Naive thymus-derived CD4-positive, alpha-beta T cell (primary cell): ENCODE measurements around the gene CXCR4. TPM values are rescaled to one million over a fixed set of nuclear protein-coding genes. Genes with fewer than 3 reads are reported as not detected.

Source experiments
- ATAC-seq: fragments of 150-1000 bp; cut with Tn5 transposase; 2 replicates; pipeline ENCODE4 v1.10.0; 2021; ENCODE audit warnings: mild to moderate bottlenecking, moderate library complexity
- CTCF ChIA-PET: fragments of 350-600 bp; sonication (Branson Sonifier 250); formaldehyde crosslinking; loops from one replicate; lab custom pipeline; 2021; ENCODE audit warnings: antibody characterized with exemption; lab: Charles Lee
- POLR2A ChIA-PET: fragments of 350-600 bp; sonication (Branson Sonifier 250); formaldehyde crosslinking; loops from one replicate; lab custom pipeline; 2021; ENCODE audit warnings: antibody characterized with exemption, inconsistent platforms; lab: Charles Lee
- DNase-seq, 9 donors: peaks; one replicate each; pipeline versions ENCODE4 v3.0.0 to v3.0.0-alpha.2; 2020 to 2022; ENCODE audit warnings: mixed read lengths in 1 of 9
- H3K27ac ChIP-seq: one replicate; pipeline ENCODE4 v1.7.0; 2013; ENCODE audit warnings: mild to moderate bottlenecking, low read depth, low read length, moderate library complexity
- H3K27me3 ChIP-seq, 2 donors: one replicate each; pipeline ENCODE4 v1.7.0; 2013; ENCODE audit warnings: low read length in 2 of 2, mild to moderate bottlenecking in 2 of 2, moderate library complexity in 2 of 2; ENCODE audit not compliant: control insufficient read depth in 2 of 2, insufficient read depth in 2 of 2
- H3K36me3 ChIP-seq, 3 experiments: 1 replicate in 2 of 3; 2 replicates in 1 of 3; pipeline ENCODE4 v1.7.0; 2013; ENCODE audit warnings: low read length in 3 of 3, mild to moderate bottlenecking in 3 of 3, moderate library complexity in 1 of 3; ENCODE audit not compliant: insufficient read depth in 3 of 3, control insufficient read depth in 2 of 3
- H3K4me1 ChIP-seq, 2 donors: one replicate each; pipeline ENCODE4 v1.7.0; 2013; ENCODE audit warnings: low read length in 2 of 2, mild to moderate bottlenecking in 2 of 2, moderate library complexity in 1 of 2; ENCODE audit not compliant: control insufficient read depth in 2 of 2, insufficient read depth in 2 of 2
- H3K4me3 ChIP-seq: 2 replicates; pipeline ENCODE4 v1.7.0; 2013; ENCODE audit warnings: mild to moderate bottlenecking, low read length
- H3K9me3 ChIP-seq, 3 experiments: 1 replicate in 2 of 3; 2 replicates in 1 of 3; pipeline ENCODE4 v1.7.0; 2013; ENCODE audit warnings: low read length in 3 of 3; ENCODE audit not compliant: control insufficient read depth in 2 of 3
- H3K27ac Mint-ChIP-seq, 9 donors: one replicate each; pipeline ENCODE4 v1.8.0; 2020 to 2022; ENCODE audit warnings: mixed read lengths in 9 of 9, mild to moderate bottlenecking in 8 of 9, moderate library complexity in 5 of 9, inconsistent platforms in 2 of 9
- H3K27me3 Mint-ChIP-seq, 5 donors: one replicate each; pipeline ENCODE4 v1.8.0; 2021 to 2022; ENCODE audit warnings: mixed read lengths in 5 of 5, mild to moderate bottlenecking in 1 of 5
- H3K36me3 Mint-ChIP-seq, 5 donors: one replicate each; pipeline ENCODE4 v1.8.0; 2020 to 2022; ENCODE audit warnings: mixed read lengths in 5 of 5, mild to moderate bottlenecking in 3 of 5, inconsistent platforms in 1 of 5
- H3K4me1 Mint-ChIP-seq, 7 donors: one replicate each; pipeline ENCODE4 v1.8.0; 2020 to 2022; ENCODE audit warnings: mixed read lengths in 7 of 7, mild to moderate bottlenecking in 3 of 7, inconsistent platforms in 1 of 7
- H3K4me3 Mint-ChIP-seq, 10 donors: one replicate each; pipeline ENCODE4 v1.8.0; 2020 to 2022; ENCODE audit warnings: mild to moderate bottlenecking in 10 of 10, mixed read lengths in 10 of 10, moderate library complexity in 6 of 10, inconsistent platforms in 2 of 10
- H3K9me3 Mint-ChIP-seq, 11 donors: one replicate each; pipeline ENCODE4 v1.8.0; 2020 to 2022; ENCODE audit warnings: mixed read lengths in 11 of 11, mild to moderate bottlenecking in 4 of 11, inconsistent platforms in 1 of 11, moderate library complexity in 1 of 11
- intact Hi-C, 2 donors: fragments of 100-400 bp; cut with micrococcal nuclease; formaldehyde crosslinking; loops; one replicate each; pipeline ENCODE4 v1.15.1; 2023
- polyA plus RNA-seq, 2 donors: library from polyadenylated mRNA; unstranded; fragments of 300-500 nt; fragmentation: Illumina TruSeq; gene quantifications; one replicate each; pipeline ENCODE4 v1.2.3, GENCODE V29; 2021
- total RNA-seq, 6 experiments: library from RNA in 5 of 6; stranded (reverse) in 5 of 6; gene quantifications; 1 replicate in 5 of 6; 2 replicates in 1 of 6; pipeline ENCODE4 v1.2.3 and lab custom pipeline; 2021 to 2026

The CXCR4 gene
- total and polyA plus RNA-seq, 7 experiments from 2014 or later, result 239 to 1,323 (median 368) TPM

DNA sequence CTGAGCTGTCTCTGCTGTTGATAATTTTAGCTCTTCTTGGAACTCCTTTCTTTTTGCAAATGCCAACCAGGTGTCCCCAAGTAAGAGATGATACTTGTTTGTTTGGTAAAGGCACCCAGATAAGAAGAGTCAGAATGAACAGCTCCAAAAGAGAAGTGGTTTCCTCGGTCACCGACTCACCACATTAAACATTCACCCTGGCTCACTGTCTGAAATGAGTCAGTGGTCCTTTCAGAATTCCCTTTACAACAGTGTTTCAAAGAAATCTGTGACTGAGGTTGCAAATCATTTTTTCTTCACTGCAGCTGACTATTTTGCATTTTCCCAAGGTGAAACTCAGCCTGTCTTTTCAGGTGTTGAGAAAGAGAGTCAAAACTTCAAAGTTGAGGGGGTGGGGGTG, 16.2 kb upstream of the CXCR4 start:
- DNase-seq, result peak in 8 of 9 donors; percentile 66 to 86 (median 80)
- Histone ChIP-seq H3K9me3 (no peaks in the 10 kb centered on the region), H3K4me3 (peak overlapping the region; percentile 34), H3K36me3 (no peaks in the 10 kb centered on the region), H3K27me3 (no peaks in the 10 kb centered on the region), H3K4me1 (peaks cover 88 to 93% of the 10 kb centered on the region in 2 donors), H3K27ac (peak overlapping the region; percentile 99)
- POLR2A ChIA-PET, result interaction anchor here (1.1 to 13.4 kb wide), 14 partner anchors 9 to 247 kb away, joined by 4 to 331 read pairs (median 31); partner anchors contain the start of gene CXCR4
- Mint-ChIP-seq H3K27me3 (peaks cover 0 to 43% (median 0%) of the 10 kb centered on the region in 5 donors), H3K9me3 (peaks cover 0 to 6% (median 0%) of the 10 kb centered on the region in 11 donors), H3K27ac (peak overlapping the region; percentile 94 to 100 (median 99)), H3K36me3 (peaks cover 0 to 18% (median 0%) of the 10 kb centered on the region in 5 donors), H3K4me1 (peaks cover 76 to 100% (median 96%) of the 10 kb centered on the region in 7 donors), H3K4me3 (peak overlapping the region; percentile 72 to 92 (median 84))
- CTCF ChIA-PET, result interaction anchor here (0.6 to 1.0 kb wide), 3 partner anchors 90 to 248 kb away, joined by 3 to 4 read pairs (median 3); no protein-coding TSS in a partner anchor
- no peak for ATAC-seq
- intact Hi-C loops, result loop anchor here (5.0 kb wide), 4 partner anchors 148 to 602 kb away; partner anchors contain the start of genes UBXN4 (in 2 of the 2), R3HDM1 (in 1 of the 2) and ZRANB3 (in 1 of the 2)

DNA sequence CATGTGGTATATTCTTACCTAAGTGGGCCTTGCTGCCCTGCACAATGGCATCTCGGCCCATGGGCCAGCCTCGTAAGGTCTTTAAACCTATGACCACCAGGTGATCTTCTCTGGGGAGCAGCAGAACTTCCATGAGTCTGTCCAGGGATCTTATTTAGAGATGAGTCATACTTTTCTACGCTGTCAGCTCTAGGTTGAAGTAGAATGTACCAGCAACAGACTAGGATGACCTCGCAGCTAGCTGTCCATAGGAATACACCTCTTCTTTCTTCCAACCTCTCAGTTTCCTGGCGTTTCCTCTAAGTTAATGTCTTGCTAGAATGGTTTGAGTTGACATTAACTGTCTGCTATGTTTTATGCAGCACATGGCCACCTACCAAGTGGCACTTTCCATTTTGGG, 15.6 kb upstream of the CXCR4 start:
- peak overlapping the region; percentile 34 for H3K4me3 ChIP-seq
- peaks cover 0 to 20% (median 0%) of the 10 kb centered on the region in 5 donors for H3K36me3 Mint-ChIP-seq
- peak overlapping the region; percentile 72 to 92 (median 84) for H3K4me3 Mint-ChIP-seq
- H3K27me3 ChIP-seq, result no peaks in the 10 kb centered on the region
- H3K27me3 Mint-ChIP-seq, result peaks cover 0 to 43% (median 0%) of the 10 kb centered on the region in 5 donors
- peak overlapping the region; percentile 94 to 100 (median 99) for H3K27ac Mint-ChIP-seq
- peak overlapping the region; percentile 99 for H3K27ac ChIP-seq
- peaks cover 78 to 100% (median 96%) of the 10 kb centered on the region in 7 donors for H3K4me1 Mint-ChIP-seq
- DNase-seq, result no peak
- peaks cover 88 to 93% of the 10 kb centered on the region in 2 donors for H3K4me1 ChIP-seq
- POLR2A ChIA-PET, result interaction anchor here (1.0 to 13.4 kb wide), 16 partner anchors 10 to 247 kb away, joined by 3 to 331 read pairs (median 10); partner anchors contain the start of gene CXCR4
- intact Hi-C loops, result loop anchor here (2.0 to 5.0 kb wide), 5 partner anchors 105 to 601 kb away; partner anchors contain the start of genes UBXN4 (in 2 of the 2), R3HDM1 (in 1 of the 2) and ZRANB3 (in 1 of the 2)
- peaks cover 0 to 6% (median 0%) of the 10 kb centered on the region in 11 donors for H3K9me3 Mint-ChIP-seq
- no peaks in the 10 kb centered on the region for H3K9me3 ChIP-seq
- no peaks in the 10 kb centered on the region for H3K36me3 ChIP-seq
- CTCF ChIA-PET, result interaction anchor here (0.8 to 1.9 kb wide), 3 partner anchors 90 to 148 kb away, joined by 3 to 4 read pairs (median 3); no protein-coding TSS in a partner anchor
- ATAC-seq, result no peak

DNA sequence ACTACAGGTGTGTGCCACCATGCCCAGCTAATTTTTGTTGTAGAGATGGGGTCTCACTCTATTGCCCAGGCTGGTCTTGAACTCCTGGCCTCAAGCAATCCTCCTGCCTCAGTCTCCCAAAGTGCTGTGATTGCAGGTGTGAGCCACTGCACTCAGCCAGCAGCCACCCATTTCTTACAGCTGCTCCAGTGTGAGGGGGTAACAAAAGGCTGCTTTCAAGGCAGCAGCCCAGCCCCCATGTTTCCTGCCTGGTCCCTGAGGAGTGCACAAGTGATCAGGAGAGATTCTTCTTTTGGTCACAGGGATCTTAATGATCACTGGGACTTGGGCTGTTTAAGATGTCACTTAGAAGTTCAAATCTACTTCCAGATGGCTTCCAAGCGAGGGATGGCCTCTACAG, 15.2 kb upstream of the CXCR4 start:
- DNase-seq (no peak), ATAC-seq (no peak)
- no peaks in the 10 kb centered on the region for H3K27me3 ChIP-seq
- H3K4me1 Mint-ChIP-seq, result peaks cover 78 to 100% (median 95%) of the 10 kb centered on the region in 7 donors
- H3K36me3 ChIP-seq, result no peaks in the 10 kb centered on the region
- peaks cover 0 to 21% (median 0%) of the 10 kb centered on the region in 5 donors for H3K36me3 Mint-ChIP-seq
- H3K27me3 Mint-ChIP-seq, result peaks cover 0 to 43% (median 0%) of the 10 kb centered on the region in 5 donors
- CTCF ChIA-PET, result interaction anchor here (1.9 kb wide), 1 partner anchor 149 kb away, joined by 3 read pairs; no protein-coding TSS in a partner anchor
- peak overlapping the region; percentile 35 to 92 (median 84) for H3K4me3 Mint-ChIP-seq
- peak overlapping the region; percentile 99 for H3K27ac ChIP-seq
- H3K27ac Mint-ChIP-seq, result peak overlapping the region; percentile 94 to 100 (median 99)
- intact Hi-C loops, result loop anchor here (2.0 to 5.0 kb wide), 5 partner anchors 106 to 601 kb away; partner anchors contain the start of genes UBXN4 (in 2 of the 2), R3HDM1 (in 1 of the 2) and ZRANB3 (in 1 of the 2)
- POLR2A ChIA-PET, result interaction anchor here (1.0 to 13.4 kb wide), 14 partner anchors 9 to 248 kb away, joined by 3 to 331 read pairs (median 32); partner anchors contain the start of genes CXCR4 and DARS1
- H3K4me1 ChIP-seq, result peaks cover 88 to 93% of the 10 kb centered on the region in 2 donors
- no peaks in the 10 kb centered on the region for H3K9me3 ChIP-seq
- peak overlapping the region; percentile 34 for H3K4me3 ChIP-seq
- peaks cover 0 to 6% (median 0%) of the 10 kb centered on the region in 11 donors for H3K9me3 Mint-ChIP-seq

DNA sequence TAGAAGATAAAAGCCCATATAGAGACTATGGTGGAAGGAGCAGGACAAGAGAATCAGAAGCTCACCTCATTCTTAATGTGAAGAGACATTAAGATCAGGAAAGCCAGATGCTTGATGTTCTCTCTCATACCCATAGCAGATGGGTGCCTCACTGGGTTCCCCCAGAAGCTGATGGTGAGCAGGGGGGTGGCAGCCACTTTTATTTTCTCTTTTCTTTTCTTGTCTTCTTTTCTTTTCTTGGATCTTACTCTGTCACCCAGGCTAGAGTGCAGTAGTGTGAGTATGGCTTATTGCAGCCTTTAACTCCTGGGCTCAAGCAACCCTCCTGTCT, 14.8 kb upstream of the CXCR4 start:
- H3K27ac Mint-ChIP-seq, result peak overlapping the region; percentile 94 to 100 (median 99)
- Histone ChIP-seq H3K36me3 (no peaks in the 10 kb centered on the region), H3K4me1 (peaks cover 88 to 93% of the 10 kb centered on the region in 2 donors), H3K27me3 (no peaks in the 10 kb centered on the region), H3K27ac (peak overlapping the region; percentile 99), H3K4me3 (peak overlapping the region; percentile 34), H3K9me3 (no peaks in the 10 kb centered on the region)
- H3K27me3 Mint-ChIP-seq, result peaks cover 0 to 43% (median 0%) of the 10 kb centered on the region in 5 donors
- DNase-seq (peak in 1 of 9 donors; percentile 35), ATAC-seq (no peak)
- ChIA-PET POLR2A (interaction anchor here (1.0 to 13.4 kb wide), 14 partner anchors 9 to 248 kb away, joined by 3 to 331 read pairs (median 11); partner anchors contain the start of genes CXCR4 and DARS1), CTCF (interaction anchor here (1.9 kb wide), 1 partner anchor 149 kb away, joined by 3 read pairs; no protein-coding TSS in a partner anchor)
- H3K36me3 Mint-ChIP-seq, result peaks cover 0 to 17% (median 0%) of the 10 kb centered on the region in 5 donors
- H3K4me1 Mint-ChIP-seq, result peaks cover 76 to 100% (median 95%) of the 10 kb centered on the region in 7 donors
- intact Hi-C loops, result loop anchor here (1.0 to 5.0 kb wide), 9 partner anchors 106 to 1080 kb away; partner anchors contain the start of genes UBXN4 (in 2 of the 2), R3HDM1 (in 1 of the 2), RAB3GAP1 (in 1 of the 2) and ZRANB3 (in 1 of the 2)
- peaks cover 0 to 5% (median 0%) of the 10 kb centered on the region in 11 donors for H3K9me3 Mint-ChIP-seq
- peak overlapping the region; percentile 79 to 92 (median 86) for H3K4me3 Mint-ChIP-seq

DNA sequence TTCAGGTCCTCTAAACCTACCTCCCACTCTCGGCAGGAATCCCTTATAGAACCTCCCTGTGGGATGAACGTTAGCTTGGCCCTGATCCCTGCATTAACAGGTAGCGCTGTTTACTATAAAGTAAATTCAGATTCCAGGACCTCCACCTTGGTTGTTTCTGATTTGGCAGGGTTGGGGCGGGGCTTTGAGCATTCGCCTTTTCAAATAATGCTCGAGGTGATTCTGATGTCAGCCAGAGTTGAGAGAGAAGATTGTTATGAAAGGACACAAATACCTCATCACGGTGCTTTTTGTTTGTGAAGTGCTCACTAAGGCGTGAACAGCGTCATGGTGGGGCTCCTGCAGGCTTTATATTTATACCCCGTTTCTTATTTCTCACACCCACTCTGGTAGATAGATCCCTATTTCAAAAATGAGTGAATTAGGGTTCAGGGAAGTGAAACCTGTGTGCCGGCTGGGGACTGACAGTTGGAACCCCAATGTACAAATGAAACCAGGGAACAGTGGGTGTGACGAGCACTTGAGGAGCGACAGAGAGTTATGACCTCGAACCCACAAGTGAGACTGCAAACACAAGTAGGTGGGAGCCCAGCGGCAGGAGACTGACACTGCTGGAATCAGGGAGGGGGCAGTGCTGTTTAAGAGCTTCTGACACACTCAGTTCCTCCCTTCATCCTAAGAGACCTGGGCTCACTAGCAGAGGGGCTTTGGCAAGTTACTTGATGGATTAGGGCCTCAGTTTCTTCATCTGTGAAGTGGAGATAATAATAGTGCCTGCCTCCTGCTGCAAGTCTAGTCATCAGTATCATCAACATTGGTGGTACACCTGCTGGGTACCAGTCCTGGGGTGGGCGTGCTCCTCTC, 14.2 kb upstream of the CXCR4 start:
- peaks cover 73 to 100% (median 95%) of the 10 kb centered on the region in 7 donors for H3K4me1 Mint-ChIP-seq
- POLR2A ChIA-PET, result interaction anchor here (0.8 to 13.4 kb wide), 23 partner anchors 8 to 249 kb away, joined by 3 to 331 read pairs (median 4); partner anchors contain the start of genes CXCR4 and DARS1
- intact Hi-C loops, result loop anchor here (1.0 to 5.0 kb wide), 11 partner anchors 106 to 1080 kb away; partner anchors contain the start of genes R3HDM1 (in 2 of the 2), UBXN4 (in 2 of the 2), ZRANB3 (in 2 of the 2) and DARS1 (in 1 of the 2)
- Histone ChIP-seq H3K27ac (peak overlapping the region; percentile 99), H3K4me3 (peak overlapping the region; percentile 34), H3K36me3 (no peaks in the 10 kb centered on the region), H3K9me3 (no peaks in the 10 kb centered on the region), H3K27me3 (no peaks in the 10 kb centered on the region), H3K4me1 (peaks cover 88 to 92% of the 10 kb centered on the region in 2 donors)
- H3K4me3 Mint-ChIP-seq, result peak overlapping the region; percentile 79 to 92 (median 86)
- peaks cover 0 to 42% (median 0%) of the 10 kb centered on the region in 5 donors for H3K27me3 Mint-ChIP-seq
- H3K36me3 Mint-ChIP-seq, result peaks cover 0 to 14% (median 0%) of the 10 kb centered on the region in 5 donors
- CTCF ChIA-PET, result interaction anchor here (0.7 to 3.4 kb wide), 5 partner anchors 13 to 217 kb away, joined by 3 to 14 read pairs (median 3); no protein-coding TSS in a partner anchor
- peak overlapping the region; percentile 94 to 100 (median 99) for H3K27ac Mint-ChIP-seq
- DNase-seq, result peak; percentile 59 to 97 (median 94)
- H3K9me3 Mint-ChIP-seq, result peaks cover 0 to 2% (median 0%) of the 10 kb centered on the region in 11 donors
- peak; percentile 60 for ATAC-seq
